ENCODE results near the gene MLN. TPM values are rescaled to one million over a fixed set of nuclear protein-coding genes. Genes with fewer than 3 reads are reported as not detected.

MLN gene
- total and polyA plus RNA-seq, 7 experiments from 2014 or later, result not detected

GRCh38 chr6:33782561-33782960 lies 21.2 kb downstream of the MLN start:
- H3K4me1 Mint-ChIP-seq, result peaks cover 34 to 75% (median 66%) of the 10 kb centered on the region in 7 donors
- H3K9me3 ChIP-seq (ENCODE audit: control insufficient read depth in 2 of 3, low read length in 3 of 3), result no peaks in the 10 kb centered on the region
- ChIA-PET POLR2A (interaction anchor here (0.6 kb wide), 1 partner anchor 231 kb away, joined by 3 read pairs; no protein-coding TSS in a partner anchor), CTCF (interaction anchor here (1.0 to 1.1 kb wide), 2 partner anchors 9 to 13 kb away, joined by 3 to 4 read pairs; no protein-coding TSS in a partner anchor)
- intact Hi-C loops (cut with micrococcal nuclease), result loop anchor here in 1 of 2 donors (10.0 kb wide), 1 partner anchor 158 kb away; the partner anchor contains the start of gene ITPR3
- no peak overlapping the region for H3K4me3 Mint-ChIP-seq
- H3K27me3 ChIP-seq (ENCODE audit: control insufficient read depth in 2 of 2, insufficient read depth in 2 of 2, low read length in 2 of 2), result no peaks in the 10 kb centered on the region
- peak overlapping the region in 2 of 9 donors; percentile 52 to 73 for H3K27ac Mint-ChIP-seq
- H3K9me3 Mint-ChIP-seq, result no peaks in the 10 kb centered on the region
- no peak overlapping the region for H3K4me3 ChIP-seq (ENCODE audit: low read length)
- DNase-seq, result no peak
- peaks cover 23 to 91% (median 46%) of the 10 kb centered on the region in 3 experiments for H3K36me3 ChIP-seq (ENCODE audit: control insufficient read depth in 2 of 3, insufficient read depth in 3 of 3, low read length in 3 of 3)
- H3K27me3 Mint-ChIP-seq, result no peaks in the 10 kb centered on the region
- peaks cover 15 to 63% (median 35%) of the 10 kb centered on the region in 5 donors for H3K36me3 Mint-ChIP-seq
- no peak overlapping the region for H3K27ac ChIP-seq (ENCODE audit: low read depth, low read length)
- H3K4me1 ChIP-seq (ENCODE audit: control insufficient read depth in 2 of 2, insufficient read depth in 2 of 2, low read length in 2 of 2), result peaks cover 28 to 34% of the 10 kb centered on the region in 2 donors
- ATAC-seq, result no peak

GRCh38 chr6:33781131-33781975 lies 22.4 kb downstream of the MLN start:
- Mint-ChIP-seq H3K4me1 (peaks cover 22 to 64% (median 54%) of the 10 kb centered on the region in 7 donors), H3K9me3 (no peaks in the 10 kb centered on the region), H3K36me3 (peaks cover 18 to 71% (median 36%) of the 10 kb centered on the region in 5 donors), H3K27ac (no peak overlapping the region), H3K4me3 (peak overlapping the region in 1 of 10 donors; percentile 18), H3K27me3 (no peaks in the 10 kb centered on the region)
- no peak for ATAC-seq
- H3K27me3 ChIP-seq (ENCODE audit: control insufficient read depth in 2 of 2, insufficient read depth in 2 of 2, low read length in 2 of 2), result no peaks in the 10 kb centered on the region
- H3K9me3 ChIP-seq (ENCODE audit: control insufficient read depth in 2 of 3, low read length in 3 of 3), result no peaks in the 10 kb centered on the region
- intact Hi-C loops (cut with micrococcal nuclease), result loop anchor here in 1 of 2 donors (10.0 kb wide), 1 partner anchor 157 kb away; the partner anchor contains the start of gene ITPR3
- ChIA-PET CTCF (interaction anchor here (1.2 to 1.4 kb wide), 2 partner anchors 9 to 10 kb away, joined by 3 to 6 read pairs; no protein-coding TSS in a partner anchor), POLR2A (no interaction called here)
- H3K4me3 ChIP-seq (ENCODE audit: low read length), result no peak overlapping the region
- peaks cover 35 to 96% (median 57%) of the 10 kb centered on the region in 3 experiments for H3K36me3 ChIP-seq (ENCODE audit: control insufficient read depth in 2 of 3, insufficient read depth in 3 of 3, low read length in 3 of 3)
- peaks cover 16 to 22% of the 10 kb centered on the region in 2 donors for H3K4me1 ChIP-seq (ENCODE audit: control insufficient read depth in 2 of 2, insufficient read depth in 2 of 2, low read length in 2 of 2)
- no peak overlapping the region for H3K27ac ChIP-seq (ENCODE audit: low read depth, low read length)
- no peak for DNase-seq

GRCh38 chr6:33779895-33780294 lies 23.9 kb downstream of the MLN start:
- intact Hi-C loops (cut with micrococcal nuclease), result loop anchor here in 1 of 2 donors (10.0 kb wide), 1 partner anchor 155 kb away; the partner anchor contains the start of gene ITPR3
- Mint-ChIP-seq H3K27me3 (no peaks in the 10 kb centered on the region), H3K4me3 (peak overlapping the region in 2 of 10 donors; percentile 33 to 42), H3K27ac (peak overlapping the region in 3 of 9 donors; percentile 6 to 21 (median 14)), H3K4me1 (peaks cover 10 to 49% (median 39%) of the 10 kb centered on the region in 7 donors), H3K36me3 (peaks cover 15 to 69% (median 31%) of the 10 kb centered on the region in 5 donors), H3K9me3 (no peaks in the 10 kb centered on the region)
- Histone ChIP-seq H3K4me3 (ENCODE audit: low read length) (no peak overlapping the region), H3K27ac (ENCODE audit: low read depth, low read length) (no peak overlapping the region), H3K4me1 (ENCODE audit: control insufficient read depth in 2 of 2, insufficient read depth in 2 of 2, low read length in 2 of 2) (peaks cover 1 to 8% of the 10 kb centered on the region in 2 donors), H3K9me3 (ENCODE audit: control insufficient read depth in 2 of 3, low read length in 3 of 3) (no peaks in the 10 kb centered on the region), H3K36me3 (ENCODE audit: control insufficient read depth in 2 of 3, insufficient read depth in 3 of 3, low read length in 3 of 3) (peaks cover 43 to 98% (median 72%) of the 10 kb centered on the region in 3 experiments), H3K27me3 (ENCODE audit: control insufficient read depth in 2 of 2, insufficient read depth in 2 of 2, low read length in 2 of 2) (no peaks in the 10 kb centered on the region)
- ChIA-PET CTCF (interaction anchor here (1.1 to 1.4 kb wide), 2 partner anchors 9 to 10 kb away, joined by 3 to 6 read pairs; no protein-coding TSS in a partner anchor), POLR2A (interaction anchor here (0.6 kb wide), 1 partner anchor 17 kb away, joined by 3 read pairs; no protein-coding TSS in a partner anchor)
- DNase-seq (no peak), ATAC-seq (no peak)

- Mint-ChIP-seq H3K4me3 (no peak overlapping the region), H3K27me3 (no peaks in the 10 kb centered on the region), H3K4me1 (peaks cover 8 to 45% (median 33%) of the 10 kb centered on the region in 7 donors), H3K36me3 (peaks cover 14 to 67% (median 30%) of the 10 kb centered on the region in 5 donors), H3K27ac (no peak overlapping the region), H3K9me3 (no peaks in the 10 kb centered on the region)
- intact Hi-C loops (cut with micrococcal nuclease), result no loop called here
- peaks cover 0 to 5% of the 10 kb centered on the region in 2 donors for H3K4me1 ChIP-seq (ENCODE audit: control insufficient read depth in 2 of 2, insufficient read depth in 2 of 2, low read length in 2 of 2)
- ChIA-PET CTCF (interaction anchor here (1.1 to 1.3 kb wide), 2 partner anchors 10 to 67 kb away, joined by 3 read pairs; partner anchors contain the start of gene UQCC2), POLR2A (interaction anchor here (0.6 kb wide), 1 partner anchor 16 kb away, joined by 3 read pairs; no protein-coding TSS in a partner anchor)
- no peaks in the 10 kb centered on the region for H3K9me3 ChIP-seq (ENCODE audit: control insufficient read depth in 2 of 3, low read length in 3 of 3)
- peaks cover 43 to 98% (median 75%) of the 10 kb centered on the region in 3 experiments for H3K36me3 ChIP-seq (ENCODE audit: control insufficient read depth in 2 of 3, insufficient read depth in 3 of 3, low read length in 3 of 3)
- ATAC-seq, result no peak
- H3K27me3 ChIP-seq (ENCODE audit: control insufficient read depth in 2 of 2, insufficient read depth in 2 of 2, low read length in 2 of 2), result no peaks in the 10 kb centered on the region
- DNase-seq, result no peak
- no peak overlapping the region for H3K4me3 ChIP-seq (ENCODE audit: low read length)
- H3K27ac ChIP-seq (ENCODE audit: low read depth, low read length), result no peak overlapping the region
These were observed 24.5 kb downstream of the MLN start for GRCh38 chr6:33779290-33779689.

- DNase-seq (no peak), ATAC-seq (no peak)
- Histone ChIP-seq H3K4me1 (ENCODE audit: control insufficient read depth in 2 of 2, insufficient read depth in 2 of 2, low read length in 2 of 2) (peaks cover 0 to 1% of the 10 kb centered on the region in 2 donors), H3K27me3 (ENCODE audit: control insufficient read depth in 2 of 2, insufficient read depth in 2 of 2, low read length in 2 of 2) (no peaks in the 10 kb centered on the region), H3K27ac (ENCODE audit: low read depth, low read length) (no peak overlapping the region), H3K4me3 (ENCODE audit: low read length) (no peak overlapping the region), H3K9me3 (ENCODE audit: control insufficient read depth in 2 of 3, low read length in 3 of 3) (no peaks in the 10 kb centered on the region), H3K36me3 (ENCODE audit: control insufficient read depth in 2 of 3, insufficient read depth in 3 of 3, low read length in 3 of 3) (peaks cover 41 to 97% (median 70%) of the 10 kb centered on the region in 3 experiments)
- CTCF ChIA-PET, result interaction anchor here (1.1 to 1.3 kb wide), 2 partner anchors 67 to 246 kb away, joined by 3 read pairs; partner anchors contain the start of gene UQCC2
- no peaks in the 10 kb centered on the region for H3K27me3 Mint-ChIP-seq
- intact Hi-C loops (cut with micrococcal nuclease), result no loop called here
- peaks cover 8 to 37% (median 27%) of the 10 kb centered on the region in 7 donors for H3K4me1 Mint-ChIP-seq
- no peak overlapping the region for H3K4me3 Mint-ChIP-seq
- no peaks in the 10 kb centered on the region for H3K9me3 Mint-ChIP-seq
- peak overlapping the region in 1 of 9 donors; percentile 19 for H3K27ac Mint-ChIP-seq
- POLR2A ChIA-PET, result interaction anchor here (0.5 to 1.7 kb wide), 3 partner anchors 9 to 136 kb away, joined by 3 to 8 read pairs (median 4); no protein-coding TSS in a partner anchor
- peaks cover 14 to 60% (median 24%) of the 10 kb centered on the region in 5 donors for H3K36me3 Mint-ChIP-seq
These were observed 25.2 kb downstream of the MLN start for GRCh38 chr6:33778444-33779121.

All from naive thymus-derived CD4-positive, alpha-beta T cell (primary cell).